ENCODE measurements around the gene DHRSX.

DNA sequence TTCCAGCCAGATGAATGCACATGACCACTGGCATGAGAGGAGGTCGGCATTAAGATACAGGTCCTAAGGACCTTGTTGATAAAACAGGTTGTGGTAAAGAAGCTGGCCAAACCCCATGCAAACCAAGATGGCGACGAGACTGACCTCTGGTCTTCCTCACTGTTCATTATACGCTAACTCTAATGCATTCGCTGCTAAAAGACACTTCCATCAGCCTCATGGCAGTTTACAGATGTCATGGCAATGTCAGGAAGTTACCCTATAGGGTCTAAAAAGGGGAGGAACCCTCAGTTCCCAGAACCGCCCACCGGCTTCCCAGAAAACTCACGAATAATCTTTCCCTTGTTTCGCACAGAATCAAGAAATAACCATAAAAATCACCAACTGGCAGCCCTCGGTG is 182.4 kb downstream of the DHRSX start:
- TF ChIP-seq, protein P1, sequence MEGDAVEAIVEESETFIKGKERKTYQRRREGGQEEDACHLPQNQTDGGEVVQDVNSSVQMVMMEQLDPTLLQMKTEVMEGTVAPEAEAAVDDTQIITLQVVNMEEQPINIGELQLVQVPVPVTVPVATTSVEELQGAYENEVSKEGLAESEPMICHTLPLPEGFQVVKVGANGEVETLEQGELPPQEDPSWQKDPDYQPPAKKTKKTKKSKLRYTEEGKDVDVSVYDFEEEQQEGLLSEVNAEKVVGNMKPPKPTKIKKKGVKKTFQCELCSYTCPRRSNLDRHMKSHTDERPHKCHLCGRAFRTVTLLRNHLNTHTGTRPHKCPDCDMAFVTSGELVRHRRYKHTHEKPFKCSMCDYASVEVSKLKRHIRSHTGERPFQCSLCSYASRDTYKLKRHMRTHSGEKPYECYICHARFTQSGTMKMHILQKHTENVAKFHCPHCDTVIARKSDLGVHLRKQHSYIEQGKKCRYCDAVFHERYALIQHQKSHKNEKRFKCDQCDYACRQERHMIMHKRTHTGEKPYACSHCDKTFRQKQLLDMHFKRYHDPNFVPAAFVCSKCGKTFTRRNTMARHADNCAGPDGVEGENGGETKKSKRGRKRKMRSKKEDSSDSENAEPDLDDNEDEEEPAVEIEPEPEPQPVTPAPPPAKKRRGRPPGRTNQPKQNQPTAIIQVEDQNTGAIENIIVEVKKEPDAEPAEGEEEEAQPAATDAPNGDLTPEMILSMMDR (IDR thresholded peaks at IDR 0.05; ENCODE audit: poor library complexity) = no peak
- no peak for TF ChIP-seq EZH2 (IDR thresholded peaks at IDR 0.05; ENCODE audit: borderline replicate concordance)
- no peak for TF ChIP-seq EZH2phosphoT487 (IDR thresholded peaks at IDR 0.05; ENCODE audit: low read depth, severe bottlenecking, unreplicated experiment)
